HFFc6 (cell line): Measurements from ENCODE around the gene THAP11. TPM values are rescaled to one million over a fixed set of nuclear protein-coding genes. Genes with fewer than 3 reads are reported as not detected.

Experiments used
- DNase-seq: peaks from one replicate; pipeline ENCODE4 v3.0.0-alpha.2; 2018
- H3K27ac Mint-ChIP-seq: 2 replicates; pipeline ENCODE4 v1.8.0; 2020; ENCODE audit warnings: mild to moderate bottlenecking, mixed read lengths
- H3K27me3 Mint-ChIP-seq: 2 replicates; pipeline ENCODE4 v1.8.0; 2021; ENCODE audit warnings: mild to moderate bottlenecking, moderate library complexity, mixed read lengths; ENCODE audit not compliant: insufficient read depth
- H3K36me3 Mint-ChIP-seq: 2 replicates; pipeline ENCODE4 v1.8.0; 2021; ENCODE audit warnings: low read depth, mixed read lengths
- H3K4me1 Mint-ChIP-seq: 2 replicates; pipeline ENCODE4 v1.8.0; 2020; ENCODE audit warnings: low read depth, mixed read lengths
- H3K4me3 Mint-ChIP-seq: 2 replicates; pipeline ENCODE4 v1.8.0; 2020; ENCODE audit warnings: mild to moderate bottlenecking, moderate library complexity, mixed read lengths
- H3K9me3 Mint-ChIP-seq: 2 replicates; pipeline ENCODE4 v1.8.0; 2020; ENCODE audit warnings: mild to moderate bottlenecking, mixed read lengths
- total RNA-seq, 6 experiments: library from RNA; stranded (reverse); fragmentation: NEBNext Ultra II Directional; extraction: Animal tissue kit (Norgen Biotek cat#: 25700); gene quantifications; 2 replicates in 1 of 6; 3 replicates in 5 of 6; pipeline ENCODE4 v1.2.3, GENCODE V29; 2021
- TF ChIP-seq, protein P1 (sequence below): fragments of 200-600 bp; sonication (generic); IDR thresholded peaks from 2 replicates; pipeline ENCODE4 v1.5.0; 2021; ENCODE audit warnings: antibody characterized with exemption, mild to moderate bottlenecking

THAP11 gene
- total RNA-seq, 6 experiments from 2014 or later: 15.1 to 18.6 (median 16.2) TPM

DNA sequence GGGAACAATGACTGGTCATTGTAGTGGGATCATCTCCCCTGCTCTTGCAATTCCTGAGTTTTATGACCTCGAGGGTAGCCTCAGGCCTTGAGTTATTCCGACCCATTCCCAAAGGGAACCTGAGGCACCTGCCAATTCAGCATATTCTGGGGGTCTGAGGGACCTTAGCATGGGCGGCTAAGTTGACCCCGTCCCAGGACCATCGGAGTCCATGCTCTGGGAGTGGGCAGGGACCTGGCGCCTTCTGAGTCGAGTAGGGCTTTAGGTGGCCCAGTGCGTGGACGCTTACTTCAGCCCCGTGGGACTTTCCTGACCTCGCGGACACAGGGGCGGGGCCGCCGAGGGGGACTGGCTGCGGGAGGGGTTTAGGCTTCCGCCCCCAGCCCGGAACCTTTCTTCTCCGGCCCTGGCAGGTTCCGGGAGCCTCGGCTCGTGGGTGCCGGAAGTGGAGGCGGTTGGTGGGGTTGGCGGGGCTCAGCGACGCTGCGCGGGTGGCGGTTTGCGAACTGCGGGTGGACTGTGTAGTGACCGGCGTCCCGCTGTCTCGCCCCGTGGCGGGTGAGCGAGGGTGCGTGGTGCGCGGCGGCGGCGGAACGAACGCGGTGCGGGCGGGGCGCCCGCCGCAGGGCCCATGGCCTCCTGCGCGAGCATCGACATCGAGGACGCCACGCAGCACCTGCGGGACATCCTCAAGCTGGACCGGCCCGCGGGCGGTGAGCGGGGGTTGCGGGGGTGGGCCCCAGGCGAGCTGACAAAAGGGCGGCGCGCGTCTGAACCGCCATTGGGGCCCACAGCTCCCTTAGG is 30.7 kb downstream of the THAP11 start, which contains the start of gene EDC4:
EDC4 (plus strand) TSS at position 422 of the 804 bp plus-strand sequence; CDS start at position 632, 210 bp downstream.
- Mint-ChIP-seq H3K27me3 (no peaks in the 10 kb centered on the region; the same call in none of the 2 replicates), H3K4me3 (peak within 1 kb of the TSS; percentile 96), H3K36me3 (peaks cover 23% of the 10 kb centered on the region), H3K27ac (peak within 1 kb of the TSS; percentile 88), H3K9me3 (no peaks in the 10 kb centered on the region), H3K4me1 (peaks cover 29% of the 10 kb centered on the region)
- TF ChIP-seq, protein P1, sequence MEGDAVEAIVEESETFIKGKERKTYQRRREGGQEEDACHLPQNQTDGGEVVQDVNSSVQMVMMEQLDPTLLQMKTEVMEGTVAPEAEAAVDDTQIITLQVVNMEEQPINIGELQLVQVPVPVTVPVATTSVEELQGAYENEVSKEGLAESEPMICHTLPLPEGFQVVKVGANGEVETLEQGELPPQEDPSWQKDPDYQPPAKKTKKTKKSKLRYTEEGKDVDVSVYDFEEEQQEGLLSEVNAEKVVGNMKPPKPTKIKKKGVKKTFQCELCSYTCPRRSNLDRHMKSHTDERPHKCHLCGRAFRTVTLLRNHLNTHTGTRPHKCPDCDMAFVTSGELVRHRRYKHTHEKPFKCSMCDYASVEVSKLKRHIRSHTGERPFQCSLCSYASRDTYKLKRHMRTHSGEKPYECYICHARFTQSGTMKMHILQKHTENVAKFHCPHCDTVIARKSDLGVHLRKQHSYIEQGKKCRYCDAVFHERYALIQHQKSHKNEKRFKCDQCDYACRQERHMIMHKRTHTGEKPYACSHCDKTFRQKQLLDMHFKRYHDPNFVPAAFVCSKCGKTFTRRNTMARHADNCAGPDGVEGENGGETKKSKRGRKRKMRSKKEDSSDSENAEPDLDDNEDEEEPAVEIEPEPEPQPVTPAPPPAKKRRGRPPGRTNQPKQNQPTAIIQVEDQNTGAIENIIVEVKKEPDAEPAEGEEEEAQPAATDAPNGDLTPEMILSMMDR: no peak
- peak; percentile 76 for DNase-seq

DNA sequence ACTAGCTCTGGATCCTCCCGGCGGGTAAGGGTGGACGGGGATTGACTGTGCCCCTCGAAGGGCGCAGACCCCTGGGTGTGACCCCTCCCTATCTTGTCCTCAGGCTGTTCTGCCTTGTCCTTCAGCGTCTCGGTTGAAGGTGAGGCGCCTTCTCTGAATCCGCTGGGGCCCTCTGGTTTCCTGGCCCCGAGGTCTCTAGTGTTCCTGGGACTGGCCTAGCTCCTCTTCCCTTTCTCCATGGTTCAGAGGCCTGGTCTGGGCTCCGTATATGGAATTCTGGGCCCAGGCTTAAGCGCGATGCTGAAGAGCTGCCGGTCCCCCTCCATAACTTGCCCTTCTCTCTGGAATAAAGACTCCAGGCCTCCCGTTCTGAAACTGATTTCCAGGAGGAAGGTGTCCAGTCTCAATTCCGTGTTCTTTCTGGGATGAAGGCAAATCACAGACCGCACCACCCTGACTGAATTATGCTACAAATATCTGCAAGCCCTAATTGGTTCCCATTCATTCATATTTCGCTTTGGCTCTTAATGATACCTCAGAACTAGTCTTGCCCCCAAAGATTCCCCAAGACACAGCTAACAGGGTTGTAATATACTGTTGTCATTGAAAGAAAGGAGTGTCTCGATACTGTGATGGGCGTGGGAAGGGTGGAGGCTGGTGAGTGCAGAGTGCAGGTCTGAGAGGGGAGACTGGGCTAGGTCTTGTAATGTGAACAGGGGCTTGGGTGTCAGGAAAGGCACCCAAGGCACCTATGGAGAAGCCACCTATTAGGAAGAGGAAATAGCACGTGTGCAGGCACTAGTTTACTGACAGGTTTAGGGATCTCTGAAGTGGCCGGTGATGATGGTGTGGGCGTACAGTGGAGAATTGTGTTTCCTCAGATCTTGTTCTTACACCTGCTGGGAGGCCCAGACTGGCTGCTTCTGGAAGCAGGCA is 31.6 kb downstream of the THAP11 start:
- DNase-seq: no peak
- TF ChIP-seq, protein P1: no peak
- Mint-ChIP-seq H3K4me1 (peaks cover 29% of the 10 kb centered on the region), H3K36me3 (peaks cover 23% of the 10 kb centered on the region), H3K27me3 (no peaks in the 10 kb centered on the region; the same call in none of the 2 replicates), H3K4me3 (peak overlapping the region; percentile 96), H3K27ac (peak overlapping the region; percentile 88), H3K9me3 (no peaks in the 10 kb centered on the region)

DNA sequence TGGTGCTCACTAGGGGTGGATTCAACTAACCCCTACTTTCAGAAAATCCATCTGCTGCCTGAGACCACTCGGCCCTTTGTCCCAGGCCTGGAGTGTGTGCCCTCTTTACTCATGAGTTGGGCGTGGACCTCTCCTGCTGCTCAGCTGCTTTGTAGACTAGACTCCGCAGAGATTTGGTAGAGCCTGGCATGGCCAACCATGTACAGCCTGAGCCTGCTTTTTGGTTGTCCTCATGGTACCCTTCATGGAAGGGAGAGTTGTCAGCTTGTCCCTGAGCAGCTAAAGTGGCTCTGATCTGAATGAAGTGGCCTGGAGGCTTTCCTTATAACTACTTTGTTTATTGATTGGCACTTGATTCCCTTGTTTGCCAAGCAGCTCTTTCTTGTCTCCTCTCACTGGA is 32.3 kb downstream of the THAP11 start:
- H3K36me3 Mint-ChIP-seq: peaks cover 25% of the 10 kb centered on the region
- H3K4me1 Mint-ChIP-seq: peaks cover 29% of the 10 kb centered on the region
- no peaks in the 10 kb centered on the region; the same call in none of the 2 replicates for H3K27me3 Mint-ChIP-seq
- TF ChIP-seq, protein P1: no peak
- no peak for DNase-seq
- H3K9me3 Mint-ChIP-seq: no peaks in the 10 kb centered on the region
- H3K27ac Mint-ChIP-seq: peak overlapping the region; percentile 88
- H3K4me3 Mint-ChIP-seq: peak overlapping the region; percentile 96

DNA sequence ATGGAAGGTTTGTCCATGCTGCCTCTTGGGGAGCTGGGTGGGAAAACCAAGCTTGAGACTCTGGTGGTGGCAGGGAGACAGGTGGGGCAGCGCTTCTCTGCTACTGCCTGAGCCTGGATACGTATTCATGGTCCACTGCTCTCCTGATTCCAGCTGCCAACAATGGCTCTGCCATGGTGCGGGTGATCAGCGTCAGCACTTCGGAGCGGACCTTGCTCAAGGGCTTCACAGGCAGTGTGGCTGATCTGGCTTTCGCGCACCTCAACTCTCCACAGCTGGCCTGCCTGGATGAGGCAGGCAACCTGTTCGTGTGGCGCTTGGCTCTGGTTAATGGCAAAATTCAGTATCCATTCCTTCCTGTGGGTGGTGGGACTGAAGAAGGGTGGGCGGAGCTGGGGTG is 34.9 kb downstream of the THAP11 start:
- Mint-ChIP-seq H3K27me3 (peaks cover 7% of the 10 kb centered on the region), H3K4me1 (peaks cover 29% of the 10 kb centered on the region), H3K9me3 (no peaks in the 10 kb centered on the region), H3K36me3 (peaks cover 23% of the 10 kb centered on the region), H3K4me3 (no peak overlapping the region), H3K27ac (no peak overlapping the region)
- no peak for DNase-seq
- TF ChIP-seq, protein P1: no peak

DNA sequence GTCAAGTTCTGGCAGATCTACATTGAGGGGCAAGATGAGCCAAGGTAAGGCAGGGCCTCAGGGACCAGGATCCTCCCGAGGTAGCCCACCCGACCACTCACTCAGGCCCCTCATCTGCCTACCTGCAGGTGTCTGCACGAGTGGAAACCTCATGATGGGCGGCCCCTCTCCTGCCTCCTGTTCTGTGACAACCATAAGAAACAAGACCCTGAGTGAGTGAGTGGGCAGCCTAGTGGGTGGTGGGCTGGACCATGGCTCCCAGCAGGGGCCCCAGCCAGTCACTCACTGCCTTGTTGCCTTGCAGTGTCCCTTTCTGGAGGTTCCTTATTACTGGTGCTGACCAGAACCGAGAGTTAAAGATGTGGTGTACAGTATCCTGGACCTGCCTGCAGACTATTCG is 36.1 kb downstream of the THAP11 start:
- TF ChIP-seq, protein P1: no peak
- Mint-ChIP-seq H3K4me1 (peaks cover 22% of the 10 kb centered on the region), H3K4me3 (no peak overlapping the region), H3K27me3 (peaks cover 8% of the 10 kb centered on the region), H3K9me3 (no peaks in the 10 kb centered on the region), H3K36me3 (peaks cover 24% of the 10 kb centered on the region), H3K27ac (no peak overlapping the region)
- no peak for DNase-seq
